ACC112 (cell line): ENCODE data around the gene CDH4.

Experiments used
- H2AFZ ChIP-seq: fragments of 200-600 bp; sonication (generic); one replicate; pipeline ENCODE4 v1.6.0; 2017; ENCODE audit warnings: antibody characterized with exemption, low read length; ENCODE audit not compliant: unreplicated experiment
- H3K27ac ChIP-seq: fragments of 200-600 bp; sonication (generic); 2 replicates; pipeline ENCODE4 v1.5.1; 2014; ENCODE audit warnings: low read depth, mild to moderate bottlenecking, antibody characterized with exemption, low read length, moderate library complexity
- H3K27me3 ChIP-seq: fragments of 200-600 bp; sonication (generic); 2 replicates; pipeline ENCODE4 v1.6.1; 2014; ENCODE audit warnings: mild to moderate bottlenecking, antibody characterized with exemption, low read length, moderate library complexity, mixed read lengths; ENCODE audit not compliant: insufficient read depth
- H3K36me3 ChIP-seq: fragments of 200-600 bp; sonication (generic); 2 replicates; pipeline ENCODE4 v1.6.1; 2016; ENCODE audit warnings: mild to moderate bottlenecking, antibody characterized with exemption, low read length, moderate library complexity, mixed read lengths; ENCODE audit not compliant: insufficient read depth
- H3K4me1 ChIP-seq: fragments of 200-600 bp; sonication (generic); one replicate; pipeline ENCODE4 v1.6.1; 2016; ENCODE audit warnings: low read length, mixed read lengths; ENCODE audit not compliant: insufficient read depth, unreplicated experiment, control insufficient read depth
- H3K4me3 ChIP-seq: fragments of 200-600 bp; sonication (generic); 2 replicates; pipeline ENCODE4 v1.5.1; 2014; ENCODE audit warnings: mild to moderate bottlenecking, low read depth, low read length
- H3K79me2 ChIP-seq: fragments of 200-600 bp; sonication (generic); one replicate; pipeline ENCODE4 v1.6.0; 2016; ENCODE audit warnings: low read length; ENCODE audit not compliant: control insufficient read depth, unreplicated experiment, insufficient read depth

The CDH4 gene

GRCh38 chr20:61536671-61537070, 284.6 kb downstream of the CDH4 start:
- H3K27me3 ChIP-seq, result no peaks in the 10 kb centered on the region
- H3K27ac ChIP-seq, result no peak overlapping the region
- no peaks in the 10 kb centered on the region for H3K4me1 ChIP-seq
- no peaks in the 10 kb centered on the region for H3K79me2 ChIP-seq
- H3K4me3 ChIP-seq, result no peak overlapping the region
- H2AFZ ChIP-seq, result no peak overlapping the region
- no peaks in the 10 kb centered on the region for H3K36me3 ChIP-seq

DNA sequence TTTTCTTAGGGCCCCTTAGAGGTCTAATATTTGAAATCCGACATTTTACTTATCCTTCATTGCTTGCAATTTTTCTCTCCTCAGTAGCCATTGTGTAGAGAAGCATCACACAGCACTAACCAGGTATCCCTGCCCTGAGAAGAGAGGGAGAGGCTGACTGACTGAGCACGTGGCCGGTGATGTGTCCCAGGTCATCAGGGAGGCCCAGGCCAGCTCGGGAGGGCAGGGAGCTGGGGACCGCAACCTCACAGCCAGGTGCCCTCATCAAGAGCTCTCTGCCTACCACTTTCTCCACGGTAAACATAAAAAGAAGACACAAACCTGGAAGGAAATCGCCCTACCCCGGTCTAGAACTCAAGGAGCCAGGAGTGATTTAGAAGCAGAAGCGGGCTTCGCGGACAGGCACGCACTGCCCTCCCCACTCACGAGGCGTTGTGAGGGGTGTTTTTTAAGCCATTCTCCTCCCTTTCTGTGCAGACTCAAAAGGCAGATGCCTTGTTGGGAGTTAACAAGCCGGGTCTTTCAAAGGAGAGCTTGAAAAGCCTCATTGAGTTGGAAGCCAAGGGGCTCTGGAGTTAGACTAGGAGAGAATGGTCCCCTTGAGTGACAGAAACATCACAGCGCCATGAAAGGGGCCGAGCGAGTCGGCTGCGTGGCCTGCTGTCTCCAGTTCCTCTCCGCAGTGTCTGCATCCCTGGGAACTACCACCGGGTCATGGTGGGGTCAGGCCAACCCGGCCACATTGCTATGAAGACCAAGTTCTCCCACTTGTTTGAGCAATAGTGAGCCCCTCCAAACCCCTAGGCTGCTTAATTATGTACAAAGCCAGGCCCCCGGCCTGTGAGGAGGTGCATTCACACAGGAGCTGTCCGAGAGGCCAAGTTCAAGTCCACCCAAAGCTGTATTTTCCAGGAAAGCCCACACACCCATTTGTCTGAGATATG, 285.4 kb downstream of the CDH4 start:
- Histone ChIP-seq H2AFZ (no peak overlapping the region), H3K27me3 (no peaks in the 10 kb centered on the region), H3K4me1 (no peaks in the 10 kb centered on the region), H3K27ac (no peak overlapping the region), H3K4me3 (no peak overlapping the region), H3K79me2 (no peaks in the 10 kb centered on the region), H3K36me3 (no peaks in the 10 kb centered on the region)

DNA sequence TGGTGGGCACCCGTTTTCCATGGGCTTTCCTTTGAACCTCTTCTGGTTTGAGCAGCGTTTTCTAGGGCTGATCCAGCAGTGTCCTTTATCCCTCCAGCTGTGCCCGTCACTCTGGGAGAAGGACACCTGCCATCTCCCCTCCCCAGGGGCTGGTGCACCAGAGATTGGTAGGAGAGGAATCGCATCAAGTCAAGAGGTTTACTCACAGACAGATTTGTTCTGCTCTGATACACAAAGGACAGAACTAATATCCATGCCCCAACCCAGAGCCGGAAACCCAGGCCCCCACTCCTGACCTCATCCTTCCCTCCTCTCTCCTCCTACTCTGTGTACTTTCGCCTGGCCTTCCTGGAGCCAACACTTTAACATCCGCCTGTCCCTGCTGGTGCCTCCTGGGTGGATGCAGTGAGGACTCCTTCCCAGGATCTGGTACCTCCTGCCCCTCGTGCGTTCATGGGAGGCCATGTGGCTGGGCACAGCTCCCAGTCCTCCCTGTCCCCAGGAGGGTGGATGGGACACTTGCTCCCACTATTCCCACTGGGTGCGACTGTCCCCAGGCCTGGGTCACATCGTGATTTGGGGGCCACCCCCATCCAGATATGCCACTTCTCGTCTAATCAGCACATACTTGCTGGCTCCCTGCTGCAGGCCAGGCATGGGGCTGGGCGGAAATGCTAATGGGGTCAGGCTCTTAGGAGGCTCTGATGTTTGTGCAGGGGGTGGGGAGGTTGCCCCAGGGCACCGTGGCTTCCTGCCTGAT, 286.3 kb downstream of the CDH4 start:
- Histone ChIP-seq H3K4me3 (no peak overlapping the region), H3K27me3 (no peaks in the 10 kb centered on the region), H2AFZ (no peak overlapping the region), H3K27ac (no peak overlapping the region), H3K36me3 (no peaks in the 10 kb centered on the region), H3K79me2 (no peaks in the 10 kb centered on the region), H3K4me1 (no peaks in the 10 kb centered on the region)

GRCh38 chr20:61538943-61539265, 286.8 kb downstream of the CDH4 start:
- Histone ChIP-seq H2AFZ (no peak overlapping the region), H3K36me3 (no peaks in the 10 kb centered on the region), H3K4me1 (no peaks in the 10 kb centered on the region), H3K4me3 (no peak overlapping the region), H3K79me2 (no peaks in the 10 kb centered on the region), H3K27ac (no peak overlapping the region), H3K27me3 (no peaks in the 10 kb centered on the region)

GRCh38 chr20:61539706-61540360, 287.8 kb downstream of the CDH4 start:
- Histone ChIP-seq H2AFZ (no peak overlapping the region), H3K27ac (no peak overlapping the region), H3K27me3 (no peaks in the 10 kb centered on the region), H3K4me3 (no peak overlapping the region), H3K79me2 (no peaks in the 10 kb centered on the region), H3K4me1 (no peaks in the 10 kb centered on the region), H3K36me3 (no peaks in the 10 kb centered on the region)

GRCh38 chr20:61541537-61541936, 289.5 kb downstream of the CDH4 start:
- no peaks in the 10 kb centered on the region for H3K36me3 ChIP-seq
- no peak overlapping the region for H2AFZ ChIP-seq
- no peaks in the 10 kb centered on the region for H3K79me2 ChIP-seq
- no peaks in the 10 kb centered on the region for H3K27me3 ChIP-seq
- no peaks in the 10 kb centered on the region for H3K4me1 ChIP-seq
- no peak overlapping the region for H3K4me3 ChIP-seq
- no peak overlapping the region for H3K27ac ChIP-seq

DNA sequence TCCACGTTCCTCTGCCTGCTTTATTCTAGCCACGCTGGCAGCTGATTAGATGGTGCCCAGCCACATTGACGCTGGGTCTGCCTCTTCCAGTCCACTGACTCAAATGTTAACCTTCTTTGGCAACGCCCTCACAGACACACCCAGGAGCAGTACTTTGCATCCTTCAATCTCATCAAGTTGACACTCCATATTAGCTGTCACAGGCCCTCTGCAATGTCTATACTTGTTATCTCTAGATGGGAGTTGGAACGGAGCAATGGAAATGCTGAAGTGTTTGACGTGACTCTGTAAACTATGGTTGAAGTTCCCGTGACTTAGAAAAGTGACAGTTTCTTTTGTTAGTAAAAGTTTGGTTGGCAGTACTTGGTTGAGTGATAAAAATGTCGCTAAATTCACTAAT, 291.0 kb downstream of the CDH4 start:
- Histone ChIP-seq H3K27ac (no peak overlapping the region), H3K27me3 (no peaks in the 10 kb centered on the region), H2AFZ (no peak overlapping the region), H3K4me1 (no peaks in the 10 kb centered on the region), H3K36me3 (no peaks in the 10 kb centered on the region), H3K79me2 (no peaks in the 10 kb centered on the region), H3K4me3 (no peak overlapping the region)

GRCh38 chr20:61543931-61544745, 292.1 kb downstream of the CDH4 start:
- H3K27ac ChIP-seq, result no peak overlapping the region
- H3K36me3 ChIP-seq, result no peaks in the 10 kb centered on the region
- H3K4me1 ChIP-seq, result no peaks in the 10 kb centered on the region
- no peak overlapping the region for H2AFZ ChIP-seq
- no peaks in the 10 kb centered on the region for H3K79me2 ChIP-seq
- H3K27me3 ChIP-seq, result no peaks in the 10 kb centered on the region
- H3K4me3 ChIP-seq, result no peak overlapping the region

DNA sequence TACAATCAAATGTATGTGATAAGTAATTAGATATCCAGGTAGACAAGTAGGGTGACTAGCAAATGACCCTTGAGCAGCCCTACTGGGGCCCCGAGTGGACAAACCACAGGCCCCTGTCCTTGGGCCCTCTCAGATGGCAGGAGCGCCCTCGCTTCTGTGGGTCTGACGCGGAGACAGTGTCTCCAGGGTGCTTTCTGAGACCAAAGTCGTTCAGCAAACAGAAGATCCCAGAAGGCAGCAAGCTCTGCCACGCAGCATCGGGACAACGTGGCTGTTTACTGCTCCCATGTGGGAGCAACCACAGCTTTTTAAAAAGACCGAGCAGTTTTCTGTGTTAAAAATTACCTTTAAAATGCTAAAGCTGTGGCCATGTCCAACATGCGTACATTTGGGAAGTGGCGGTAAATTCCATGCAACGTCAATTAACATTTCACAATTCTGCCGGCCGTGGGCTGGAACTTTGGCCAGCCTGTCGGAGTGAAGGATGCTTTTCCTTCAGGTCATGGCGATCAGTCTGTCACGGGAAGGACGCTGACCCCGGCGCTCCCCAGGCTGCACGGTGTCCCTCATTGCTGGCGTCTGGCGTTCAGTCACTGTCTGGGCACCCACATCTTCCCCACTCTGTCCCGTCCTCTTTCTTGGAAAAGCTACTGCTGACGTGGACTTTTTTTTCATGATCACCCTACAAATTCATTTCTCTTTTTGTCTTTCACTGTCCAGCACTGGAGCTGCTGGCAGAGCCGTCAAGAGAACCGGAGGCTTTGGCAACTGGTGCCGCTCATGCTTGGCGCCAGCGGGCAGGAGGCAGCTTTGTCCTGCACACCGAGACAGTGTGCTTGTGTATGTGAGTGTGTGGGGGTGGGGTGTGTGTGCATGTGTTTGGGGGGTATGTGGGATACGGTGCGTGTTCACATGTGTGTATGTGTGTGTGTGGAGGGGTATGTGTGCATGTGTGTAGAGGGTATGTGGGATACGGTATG, 293.1 kb downstream of the CDH4 start:
- Histone ChIP-seq H3K79me2 (no peaks in the 10 kb centered on the region), H3K4me1 (no peaks in the 10 kb centered on the region), H2AFZ (no peak overlapping the region), H3K27me3 (no peaks in the 10 kb centered on the region), H3K27ac (no peak overlapping the region), H3K4me3 (no peak overlapping the region), H3K36me3 (no peaks in the 10 kb centered on the region)
